ENCODE measurements around the gene PPP1CA.

- TF ChIP-seq CTCF (IDR thresholded peaks at IDR 0.05 in 2 of 3, conservative IDR thresholded peaks at IDR 0.05 in 1 of 3; ENCODE audit: borderline replicate concordance in 1 of 3, insufficient read depth in 1 of 3, low read depth in 2 of 3, low read length in 2 of 3) (no peak), POLR2A (IDR thresholded peaks at IDR 0.05; ENCODE audit: borderline replicate concordance, extremely low read depth, insufficient read depth, insufficient read length) (no peak), ELF1 (IDR thresholded peaks at IDR 0.05; ENCODE audit: borderline replicate concordance, low read depth) (no peak), POLR2AphosphoS5 (IDR thresholded peaks at IDR 0.05; ENCODE audit: low read depth, low read length) (no peak), EZH2 (IDR thresholded peaks at IDR 0.05) (no peak), JUND (IDR thresholded peaks at IDR 0.05) (no peak), ZNF274 (IDR thresholded peaks at IDR 0.05; ENCODE audit: low read depth, low read length) (no peak)
- TF ChIP-seq, protein P1, sequence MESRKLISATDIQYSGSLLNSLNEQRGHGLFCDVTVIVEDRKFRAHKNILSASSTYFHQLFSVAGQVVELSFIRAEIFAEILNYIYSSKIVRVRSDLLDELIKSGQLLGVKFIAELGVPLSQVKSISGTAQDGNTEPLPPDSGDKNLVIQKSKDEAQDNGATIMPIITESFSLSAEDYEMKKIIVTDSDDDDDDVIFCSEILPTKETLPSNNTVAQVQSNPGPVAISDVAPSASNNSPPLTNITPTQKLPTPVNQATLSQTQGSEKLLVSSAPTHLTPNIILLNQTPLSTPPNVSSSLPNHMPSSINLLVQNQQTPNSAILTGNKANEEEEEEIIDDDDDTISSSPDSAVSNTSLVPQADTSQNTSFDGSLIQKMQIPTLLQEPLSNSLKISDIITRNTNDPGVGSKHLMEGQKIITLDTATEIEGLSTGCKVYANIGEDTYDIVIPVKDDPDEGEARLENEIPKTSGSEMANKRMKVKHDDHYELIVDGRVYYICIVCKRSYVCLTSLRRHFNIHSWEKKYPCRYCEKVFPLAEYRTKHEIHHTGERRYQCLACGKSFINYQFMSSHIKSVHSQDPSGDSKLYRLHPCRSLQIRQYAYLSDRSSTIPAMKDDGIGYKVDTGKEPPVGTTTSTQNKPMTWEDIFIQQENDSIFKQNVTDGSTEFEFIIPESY (IDR thresholded peaks at IDR 0.05; ENCODE audit: extremely low read depth, insufficient replicate concordance, low read length), result no peak
Measured at GRCh38 chr11:67387518-67387917, 14.1 kb downstream of the PPP1CA start.
